Measurements from ENCODE around the gene MACROD1.

Gene MACROD1

DNA sequence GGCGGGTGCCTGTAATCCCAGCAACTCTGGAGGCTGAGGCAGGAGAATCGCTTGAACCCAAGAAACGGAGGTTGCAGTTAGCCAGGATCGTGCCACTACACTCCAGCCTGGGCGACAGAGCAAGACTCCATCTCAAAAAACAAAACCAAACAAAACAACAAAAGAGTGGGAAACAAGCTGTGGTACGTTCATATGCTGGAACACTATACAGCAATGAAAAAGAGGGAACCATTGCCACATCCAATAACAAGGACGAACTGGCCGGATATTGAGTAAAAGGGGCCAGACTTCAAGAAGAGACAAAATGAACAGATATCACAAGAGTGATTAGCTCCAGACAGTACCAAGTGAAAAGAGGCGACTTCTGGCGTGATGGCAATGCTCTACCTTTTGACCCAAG is 4.9 kb downstream of the MACROD1 start:
- H3K9me3 ChIP-seq (ENCODE audit: control insufficient read depth, low read depth, low read length) = no peaks in the 10 kb centered on the region
- no peaks in the 10 kb centered on the region for H3K36me3 ChIP-seq (ENCODE audit: control insufficient read depth, low read depth, low read length)
- peaks cover 4% of the 10 kb centered on the region for H3K27me3 ChIP-seq (ENCODE audit: control insufficient read depth, insufficient read depth, low read length)
- no peak overlapping the region for H3K4me3 ChIP-seq (ENCODE audit: low read length)
- H3K4me1 ChIP-seq (ENCODE audit: control insufficient read depth, low read depth, low read length) = peaks cover 7% of the 10 kb centered on the region
- no peak overlapping the region for H3K9ac ChIP-seq (ENCODE audit: low read length)
- no peak overlapping the region for H3K27ac ChIP-seq (ENCODE audit: low read length)

DNA sequence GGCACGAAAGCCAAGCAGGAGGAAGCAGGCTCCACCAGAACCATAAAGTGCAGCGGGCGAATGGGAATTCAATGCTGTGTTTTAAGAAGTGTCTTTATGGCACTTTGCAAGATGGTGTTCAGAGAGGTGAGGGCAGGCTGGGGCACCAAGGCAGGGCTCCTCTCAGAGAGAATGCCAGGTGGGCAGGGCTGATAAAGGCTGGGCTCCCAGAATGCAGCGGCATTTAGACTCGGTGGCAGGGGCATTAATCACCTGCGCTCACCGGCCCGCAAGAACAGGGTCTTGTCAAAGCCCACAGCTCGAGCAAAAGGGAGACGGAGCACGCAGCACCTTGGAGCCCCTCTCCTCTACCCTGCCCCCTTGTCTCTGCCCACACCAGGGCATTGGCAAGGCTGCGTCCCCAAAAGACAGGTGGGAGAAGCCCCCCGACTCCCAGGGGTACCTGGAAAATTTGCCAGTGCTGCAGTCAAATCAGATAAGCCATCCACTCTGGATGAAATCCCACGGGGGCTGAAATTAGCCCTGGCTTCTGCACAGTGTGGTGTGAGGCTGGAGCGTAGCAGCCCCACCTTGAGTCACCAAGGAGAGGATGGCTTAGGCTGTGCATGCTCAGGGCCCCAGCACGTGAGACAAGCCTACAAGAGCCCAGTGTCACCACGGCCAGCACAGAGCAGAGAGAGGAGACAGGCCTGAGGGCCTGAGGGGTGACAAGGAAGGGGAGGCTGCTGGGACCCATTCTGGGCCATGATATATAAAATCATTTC is 8.1 kb downstream of the MACROD1 start:
- Histone ChIP-seq H3K4me1 (ENCODE audit: control insufficient read depth, low read depth, low read length) (peaks cover 12% of the 10 kb centered on the region), H3K27ac (ENCODE audit: low read length) (no peak overlapping the region), H3K9me3 (ENCODE audit: control insufficient read depth, low read depth, low read length) (no peaks in the 10 kb centered on the region), H3K27me3 (ENCODE audit: control insufficient read depth, insufficient read depth, low read length) (no peaks in the 10 kb centered on the region), H3K9ac (ENCODE audit: low read length) (no peak overlapping the region), H3K36me3 (ENCODE audit: control insufficient read depth, low read depth, low read length) (no peaks in the 10 kb centered on the region), H3K4me3 (ENCODE audit: low read length) (no peak overlapping the region)

DNA sequence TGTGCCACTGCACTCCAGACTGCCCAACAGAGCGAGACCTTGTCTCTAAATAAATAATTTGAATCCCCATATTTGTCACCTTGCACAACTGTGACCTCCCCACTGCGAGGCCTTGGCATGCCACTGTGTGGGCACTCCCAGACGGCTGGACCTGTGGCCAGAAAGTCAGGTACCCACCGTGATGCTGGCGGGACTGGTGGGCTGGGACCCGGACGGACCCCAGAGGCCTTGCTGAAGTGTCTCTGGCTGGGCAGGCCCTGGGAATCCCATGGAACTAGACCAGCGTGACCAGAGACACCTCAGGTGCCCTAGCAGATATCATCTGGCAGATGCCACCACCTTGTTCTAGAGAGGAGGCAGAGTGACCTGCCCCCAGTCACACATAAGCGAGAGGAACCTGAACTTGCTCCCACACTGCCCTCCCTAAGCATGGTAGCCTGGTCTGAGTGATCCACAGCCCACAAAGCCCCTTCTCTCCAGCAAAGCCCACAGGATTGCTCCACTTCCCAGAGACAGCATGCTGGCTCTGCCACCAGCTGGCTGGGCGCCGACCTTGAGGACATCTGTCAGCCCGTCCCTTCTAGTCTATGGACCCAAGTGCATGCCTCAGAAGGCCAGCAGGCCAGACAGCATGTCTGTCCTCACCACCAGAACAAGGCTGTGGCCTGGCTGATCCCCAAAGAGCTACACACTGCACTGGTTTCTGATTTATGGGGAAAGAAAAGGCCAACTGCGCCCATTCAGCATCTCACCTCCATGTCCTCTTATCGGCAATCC is 9.5 kb downstream of the MACROD1 start:
- no peak overlapping the region for H3K9ac ChIP-seq (ENCODE audit: low read length)
- H3K27ac ChIP-seq (ENCODE audit: low read length) = no peak overlapping the region
- H3K4me1 ChIP-seq (ENCODE audit: control insufficient read depth, low read depth, low read length) = peaks cover 12% of the 10 kb centered on the region
- H3K36me3 ChIP-seq (ENCODE audit: control insufficient read depth, low read depth, low read length) = no peaks in the 10 kb centered on the region
- no peaks in the 10 kb centered on the region for H3K27me3 ChIP-seq (ENCODE audit: control insufficient read depth, insufficient read depth, low read length)
- no peak overlapping the region for H3K4me3 ChIP-seq (ENCODE audit: low read length)
- H3K9me3 ChIP-seq (ENCODE audit: control insufficient read depth, low read depth, low read length) = no peaks in the 10 kb centered on the region

DNA sequence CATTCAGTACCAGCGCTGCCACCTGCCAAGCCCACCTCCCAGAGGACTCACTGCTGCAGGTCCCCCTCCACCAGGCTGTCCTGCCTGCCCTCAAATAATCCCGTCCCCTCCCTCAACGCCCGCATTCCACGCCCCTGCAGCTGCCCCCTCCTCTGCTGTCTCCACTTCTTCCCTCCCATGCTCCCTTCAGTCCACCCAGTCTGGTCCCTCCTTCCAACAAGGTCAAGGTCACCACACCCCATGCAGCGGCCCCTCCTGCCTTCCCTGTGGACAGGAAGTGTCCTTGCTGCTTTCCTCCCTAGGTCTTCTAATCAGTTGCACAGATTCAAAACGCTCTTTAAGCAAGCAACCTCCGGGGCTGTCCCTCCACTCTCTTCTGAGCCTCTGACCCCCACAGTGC is 12.1 kb downstream of the MACROD1 start:
- Histone ChIP-seq H3K9me3 (ENCODE audit: control insufficient read depth, low read depth, low read length) (no peaks in the 10 kb centered on the region), H3K36me3 (ENCODE audit: control insufficient read depth, low read depth, low read length) (no peaks in the 10 kb centered on the region), H3K27ac (ENCODE audit: low read length) (no peak overlapping the region), H3K4me1 (ENCODE audit: control insufficient read depth, low read depth, low read length) (peaks cover 12% of the 10 kb centered on the region), H3K27me3 (ENCODE audit: control insufficient read depth, insufficient read depth, low read length) (no peaks in the 10 kb centered on the region), H3K4me3 (ENCODE audit: low read length) (no peak overlapping the region), H3K9ac (ENCODE audit: low read length) (no peak overlapping the region)

DNA sequence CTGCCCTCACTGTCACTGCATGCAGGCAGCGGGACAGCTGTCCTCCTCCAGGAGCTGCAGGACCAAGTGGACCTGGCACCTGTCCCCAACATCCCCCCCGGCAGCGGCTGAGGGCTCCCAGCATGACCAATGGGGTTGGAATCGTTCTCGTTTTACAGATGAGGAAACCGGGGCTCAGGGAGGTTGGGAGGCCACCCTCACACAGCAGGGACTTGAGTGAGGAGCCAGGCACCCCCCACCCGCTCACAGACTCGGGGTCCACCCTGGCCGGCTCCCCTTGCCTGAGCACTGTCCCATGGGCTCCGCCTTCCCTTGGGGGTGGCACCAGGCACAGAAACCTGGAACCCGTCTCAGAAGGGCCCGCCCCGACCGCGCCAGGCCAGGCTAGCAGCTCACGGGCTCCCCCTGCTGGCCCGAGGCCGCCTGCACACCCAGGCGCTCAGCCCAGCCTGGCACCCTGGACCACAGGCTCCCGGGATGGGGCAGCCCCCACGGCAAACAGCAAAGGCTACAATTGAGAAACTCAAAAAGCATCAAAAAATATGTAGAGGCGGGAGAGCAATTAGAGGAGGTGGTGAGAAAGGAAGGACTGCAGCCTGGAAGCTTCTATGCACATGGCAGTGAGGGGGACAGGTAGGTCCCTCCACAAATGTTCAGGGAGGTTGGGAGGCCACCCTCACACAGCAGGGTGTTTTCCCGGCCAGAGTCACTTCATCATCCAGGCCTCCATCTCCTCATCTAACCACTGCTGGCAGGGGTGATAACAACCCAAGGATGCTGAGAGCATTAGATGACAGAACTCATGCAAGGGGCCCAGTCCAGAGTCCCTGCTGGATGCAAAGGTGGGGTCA is 12.8 kb downstream of the MACROD1 start:
- no peaks in the 10 kb centered on the region for H3K9me3 ChIP-seq (ENCODE audit: control insufficient read depth, low read depth, low read length)
- no peak overlapping the region for H3K4me3 ChIP-seq (ENCODE audit: low read length)
- no peaks in the 10 kb centered on the region for H3K36me3 ChIP-seq (ENCODE audit: control insufficient read depth, low read depth, low read length)

DNA sequence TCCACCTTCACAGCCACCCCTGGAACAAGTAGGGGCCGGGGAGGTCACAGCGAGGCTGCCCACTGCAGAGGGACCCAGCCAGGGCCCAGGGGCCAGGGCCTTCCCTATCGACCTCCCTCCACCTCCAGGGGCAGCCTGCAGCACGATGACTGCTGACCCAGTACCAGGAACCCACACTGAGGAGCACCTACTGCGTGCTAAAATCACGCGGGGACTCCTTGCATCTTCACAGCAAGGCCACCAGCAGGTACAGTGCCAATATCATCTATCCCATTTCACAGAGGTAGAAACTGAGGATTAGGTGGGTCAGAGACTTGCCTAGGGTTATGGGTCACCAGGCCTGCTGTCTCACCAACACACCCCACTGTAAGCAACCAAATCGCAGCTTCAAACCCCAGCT is 14.6 kb downstream of the MACROD1 start:
- Histone ChIP-seq H3K9me3 (ENCODE audit: control insufficient read depth, low read depth, low read length) (no peaks in the 10 kb centered on the region), H3K4me1 (ENCODE audit: control insufficient read depth, low read depth, low read length) (peaks cover 16% of the 10 kb centered on the region), H3K9ac (ENCODE audit: low read length) (no peak overlapping the region), H3K36me3 (ENCODE audit: control insufficient read depth, low read depth, low read length) (no peaks in the 10 kb centered on the region), H3K4me3 (ENCODE audit: low read length) (no peak overlapping the region), H3K27me3 (ENCODE audit: control insufficient read depth, insufficient read depth, low read length) (no peaks in the 10 kb centered on the region), H3K27ac (ENCODE audit: low read length) (no peak overlapping the region)

More for the DNA sequence above, 12.8 kb downstream of the MACROD1 start:
- Histone ChIP-seq H3K27me3 (ENCODE audit: control insufficient read depth, insufficient read depth, low read length) (no peaks in the 10 kb centered on the region), H3K27ac (ENCODE audit: low read length) (no peak overlapping the region), H3K9ac (ENCODE audit: low read length) (no peak overlapping the region), H3K4me1 (ENCODE audit: control insufficient read depth, low read depth, low read length) (peaks cover 16% of the 10 kb centered on the region)

DNA sequence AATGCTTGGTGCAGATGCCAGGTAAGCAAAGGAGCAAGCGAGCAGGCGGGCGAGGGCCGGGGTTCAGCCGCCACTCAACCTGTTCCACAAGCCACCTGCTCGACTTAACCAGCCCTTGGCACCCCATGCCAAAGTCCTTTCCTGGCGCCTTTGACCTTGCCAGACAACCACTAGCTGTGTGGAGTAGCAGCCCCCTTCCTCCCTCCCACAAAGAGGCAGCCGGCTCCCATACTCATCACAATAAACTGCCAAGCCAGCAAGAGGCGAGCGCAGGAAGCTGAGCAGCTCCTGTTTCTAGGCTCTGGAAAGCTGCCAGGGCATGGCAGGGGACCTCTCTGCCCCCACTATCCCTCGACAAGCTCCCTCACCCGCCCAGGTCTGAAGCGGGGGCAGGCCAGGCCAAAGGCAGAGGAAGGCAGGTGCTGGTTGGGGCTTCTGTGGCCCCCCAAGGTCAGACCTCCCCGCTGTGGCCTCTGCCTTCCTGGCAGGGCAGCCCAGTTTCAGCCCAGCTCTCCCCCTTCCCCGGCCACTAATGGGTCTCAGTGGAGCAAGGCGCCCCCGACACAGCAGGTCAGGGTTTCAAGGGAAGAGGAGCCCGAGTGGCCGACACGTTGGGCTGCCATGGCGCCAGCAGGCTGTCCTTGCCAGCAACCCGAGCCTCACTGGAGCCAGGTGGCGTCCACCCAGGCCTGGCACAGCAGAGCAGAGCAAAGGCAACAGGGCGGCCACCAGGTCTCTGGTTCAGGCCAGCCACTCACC is 15.3 kb downstream of the MACROD1 start:
- no peaks in the 10 kb centered on the region for H3K27me3 ChIP-seq (ENCODE audit: control insufficient read depth, insufficient read depth, low read length)
- H3K36me3 ChIP-seq (ENCODE audit: control insufficient read depth, low read depth, low read length) = no peaks in the 10 kb centered on the region
- H3K9ac ChIP-seq (ENCODE audit: low read length) = no peak overlapping the region
- H3K4me1 ChIP-seq (ENCODE audit: control insufficient read depth, low read depth, low read length) = peaks cover 16% of the 10 kb centered on the region
- H3K4me3 ChIP-seq (ENCODE audit: low read length) = no peak overlapping the region
- no peak overlapping the region for H3K27ac ChIP-seq (ENCODE audit: low read length)
- no peaks in the 10 kb centered on the region for H3K9me3 ChIP-seq (ENCODE audit: control insufficient read depth, low read depth, low read length)

DNA sequence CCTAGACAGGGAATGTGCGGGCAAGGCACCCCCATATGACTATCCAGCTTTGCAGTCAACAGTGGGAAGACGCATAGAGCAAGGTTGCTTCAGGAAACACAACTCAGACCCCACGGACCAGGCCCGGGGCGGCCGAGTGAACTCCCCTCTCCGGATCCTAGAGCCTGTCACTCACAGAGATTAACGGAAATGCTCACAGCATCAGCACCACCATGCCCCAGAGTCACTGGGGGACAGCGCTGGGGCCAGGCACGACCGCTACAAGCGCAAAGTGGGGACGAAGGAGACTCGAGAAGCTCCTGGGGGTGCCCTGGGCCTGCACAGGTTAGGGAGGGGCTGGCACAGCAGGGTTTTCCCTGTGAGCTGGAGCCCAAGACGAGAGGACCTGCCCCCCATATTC is 15.9 kb downstream of the MACROD1 start:
- Histone ChIP-seq H3K4me1 (ENCODE audit: control insufficient read depth, low read depth, low read length) (peaks cover 16% of the 10 kb centered on the region), H3K4me3 (ENCODE audit: low read length) (no peak overlapping the region), H3K9me3 (ENCODE audit: control insufficient read depth, low read depth, low read length) (no peaks in the 10 kb centered on the region), H3K27ac (ENCODE audit: low read length) (no peak overlapping the region), H3K27me3 (ENCODE audit: control insufficient read depth, insufficient read depth, low read length) (no peaks in the 10 kb centered on the region), H3K9ac (ENCODE audit: low read length) (no peak overlapping the region), H3K36me3 (ENCODE audit: control insufficient read depth, low read depth, low read length) (no peaks in the 10 kb centered on the region)

DNA sequence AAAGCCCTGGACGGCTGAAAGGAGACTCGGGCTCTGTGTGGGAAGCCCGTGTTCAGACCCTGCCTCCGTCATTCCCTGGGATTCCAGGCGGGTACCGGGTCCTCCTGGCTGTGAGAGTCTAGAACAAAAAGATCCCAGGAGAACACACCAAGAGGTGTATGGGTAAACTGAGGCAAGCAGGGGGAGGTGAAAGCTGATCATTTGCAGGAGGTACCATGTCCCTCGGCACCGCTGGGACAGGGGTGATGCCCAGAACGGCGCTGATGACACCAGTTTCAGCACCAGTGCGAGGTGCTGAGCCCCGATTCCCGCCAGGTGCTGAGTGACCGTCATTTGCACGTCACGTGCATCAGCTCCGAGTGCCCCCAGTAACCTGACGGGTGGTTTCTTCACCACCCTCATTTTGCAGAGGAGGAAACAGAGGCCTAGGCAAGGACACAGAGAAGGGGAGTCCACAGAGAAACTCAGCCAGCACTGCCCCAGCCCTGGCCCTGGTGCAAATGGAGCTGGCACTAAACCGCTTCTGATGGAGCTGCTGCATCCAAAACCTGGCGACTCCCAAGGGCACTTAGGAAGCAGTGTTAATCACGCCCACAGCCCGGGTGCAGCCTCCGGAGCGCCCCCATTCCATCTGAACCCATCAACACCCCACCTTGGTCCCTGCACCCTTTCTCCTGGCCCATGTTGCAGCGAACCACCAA is 16.8 kb downstream of the MACROD1 start:
- no peaks in the 10 kb centered on the region for H3K36me3 ChIP-seq (ENCODE audit: control insufficient read depth, low read depth, low read length)
- H3K9ac ChIP-seq (ENCODE audit: low read length) = no peak overlapping the region
- H3K9me3 ChIP-seq (ENCODE audit: control insufficient read depth, low read depth, low read length) = no peaks in the 10 kb centered on the region
- peaks cover 13% of the 10 kb centered on the region for H3K4me1 ChIP-seq (ENCODE audit: control insufficient read depth, low read depth, low read length)
- H3K4me3 ChIP-seq (ENCODE audit: low read length) = no peak overlapping the region
- H3K27ac ChIP-seq (ENCODE audit: low read length) = no peak overlapping the region
- H3K27me3 ChIP-seq (ENCODE audit: control insufficient read depth, insufficient read depth, low read length) = no peaks in the 10 kb centered on the region

DNA sequence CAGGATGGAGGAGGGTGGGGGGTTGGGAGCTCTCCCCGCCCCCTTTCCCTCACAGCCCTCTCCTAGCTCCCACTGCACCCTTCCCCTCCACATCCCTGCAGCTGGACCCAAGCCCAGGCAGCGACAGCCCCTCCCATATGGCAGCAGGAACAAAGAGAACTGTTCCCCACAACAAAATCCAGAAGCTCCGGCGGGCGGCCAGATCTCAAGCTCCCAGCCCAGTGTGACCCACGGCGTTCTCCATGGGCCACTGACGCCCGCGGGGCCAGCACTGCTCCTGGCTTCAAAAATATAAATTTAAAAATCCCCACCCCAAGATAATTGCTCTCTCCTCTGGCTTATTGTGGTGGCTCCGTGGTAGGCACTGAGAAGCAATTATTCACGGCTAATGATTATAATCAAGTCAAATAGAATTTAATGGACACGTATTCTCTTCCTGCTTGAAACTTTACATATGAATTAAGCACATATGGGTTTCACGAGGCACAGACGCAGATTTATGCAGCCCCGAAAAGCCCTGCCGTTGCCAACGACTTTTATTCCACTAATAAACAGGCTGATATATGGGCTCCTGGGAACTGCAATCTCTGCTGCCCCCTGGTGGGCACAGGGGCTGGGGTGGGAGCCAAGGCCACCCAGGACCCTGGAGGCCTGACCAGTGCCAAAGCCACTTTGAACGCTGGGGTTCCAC is 17.5 kb downstream of the MACROD1 start:
- Histone ChIP-seq H3K27me3 (ENCODE audit: control insufficient read depth, insufficient read depth, low read length) (no peaks in the 10 kb centered on the region), H3K9ac (ENCODE audit: low read length) (no peak overlapping the region), H3K4me3 (ENCODE audit: low read length) (peak overlapping the region; percentile 32), H3K27ac (ENCODE audit: low read length) (no peak overlapping the region), H3K4me1 (ENCODE audit: control insufficient read depth, low read depth, low read length) (peaks cover 6% of the 10 kb centered on the region), H3K9me3 (ENCODE audit: control insufficient read depth, low read depth, low read length) (no peaks in the 10 kb centered on the region), H3K36me3 (ENCODE audit: control insufficient read depth, low read depth, low read length) (no peaks in the 10 kb centered on the region)

Measured in iPS-18a (cell line).